Breast epithelium (tissue), 4 donors: ENCODE measurements around the gene NCKAP1. TPM values are rescaled to one million over a fixed set of nuclear protein-coding genes. Genes with fewer than 3 reads are reported as not detected.

Experiments
- DNase-seq, 2 donors: peaks; one replicate each; pipeline ENCODE4 v3.0.0-alpha.2; 2019; ENCODE audit warnings: low spot score in 2 of 2
- H3K27ac ChIP-seq, 2 donors: fragments of 200-600 bp; sonication (generic) in 1 of 2; one replicate each; pipeline ENCODE4 v1.5.1; 2016 to 2019; ENCODE audit warnings: mild to moderate bottlenecking in 1 of 2
- H3K27me3 ChIP-seq, 2 donors: fragments of 200-600 bp; sonication (generic) in 1 of 2; one replicate each; pipeline versions ENCODE4 v1.5.1 to v1.6.0; 2017 to 2019; ENCODE audit warnings: control low read depth in 1 of 2, mild to moderate bottlenecking in 1 of 2
- H3K36me3 ChIP-seq: fragments of 200-600 bp; one replicate; pipeline ENCODE4 v1.5.1; 2019
- H3K4me1 ChIP-seq, 2 donors: fragments of 200-600 bp; sonication (generic); one replicate each; pipeline ENCODE4 v1.5.1; 2016 to 2019; ENCODE audit warnings: control low read depth in 1 of 2
- H3K4me3 ChIP-seq, 3 donors: fragments of 200-600 bp; sonication (generic); 1 replicate in 2 of 3; 2 replicates in 1 of 3; pipeline ENCODE4 v1.5.1; 2016 to 2019; ENCODE audit warnings: mild to moderate bottlenecking in 3 of 3, moderate library complexity in 2 of 3
- H3K9me3 ChIP-seq, 2 donors: fragments of 200-600 bp; sonication (generic) in 1 of 2; one replicate each; pipeline ENCODE4 v1.5.1; 2016 to 2019; ENCODE audit warnings: control low read depth in 1 of 2
- CTCF ChIP-seq, 3 donors: fragments of 450-650 bp; IDR thresholded peaks; one replicate each; pipeline ENCODE4 v1.5.1; 2016 to 2017; ENCODE audit warnings: antibody characterized with exemption in 3 of 3, mild to moderate bottlenecking in 3 of 3, moderate library complexity in 3 of 3
- POLR2A ChIP-seq: fragments of 450-650 bp; IDR thresholded peaks from one replicate; pipeline ENCODE4 v1.6.1; 2016; ENCODE audit warnings: antibody characterized with exemption, mild to moderate bottlenecking, moderate library complexity
- POLR2AphosphoS5 ChIP-seq, 3 donors: sonication (generic); formaldehyde crosslinking; IDR thresholded peaks; one replicate each; pipeline ENCODE4 v1.6.1; 2017; ENCODE audit warnings: antibody characterized with exemption in 3 of 3
- intact Hi-C: fragments of 100-400 bp; cut with DNase I; formaldehyde crosslinking; loops from one replicate; pipeline ENCODE4 v1.15.1; 2023; ENCODE audit warnings: low total_unique reads
- total RNA-seq, 3 donors: library from RNA; depleted of rRNA; stranded (reverse); fragments of >200 nt; gene quantifications; one replicate each; pipeline ENCODE4 v1.1.0, GENCODE V29; 2016

The NCKAP1 gene
- total RNA-seq, 3 donors from 2014 or later: 122 to 270 (median 186) TPM

- Histone ChIP-seq H3K27me3 (no peaks in the 10 kb centered on the region), H3K9me3 (no peaks in the 10 kb centered on the region), H3K36me3 (no peaks in the 10 kb centered on the region), H3K4me3 (no peak overlapping the region), H3K27ac (no peak overlapping the region), H3K4me1 (no peaks in the 10 kb centered on the region)
- TF ChIP-seq CTCF (IDR thresholded peaks at IDR 0.05): no peak
- no peak for TF ChIP-seq POLR2A
- TF ChIP-seq POLR2AphosphoS5 (IDR thresholded peaks at IDR 0.05): no peak
- intact Hi-C loops: no loop called here
- DNase-seq: no peak
Observed at GRCh38 chr2:182915369-182916326, 122.6 kb downstream of the NCKAP1 start.

GRCh38 chr2:182914852-182915251 lies 123.4 kb downstream of the NCKAP1 start:
- Histone ChIP-seq H3K27me3 (no peaks in the 10 kb centered on the region), H3K36me3 (no peaks in the 10 kb centered on the region), H3K27ac (no peak overlapping the region), H3K9me3 (no peaks in the 10 kb centered on the region), H3K4me1 (no peaks in the 10 kb centered on the region), H3K4me3 (no peak overlapping the region)
- intact Hi-C loops: no loop called here
- no peak for DNase-seq
- no peak for TF ChIP-seq CTCF (IDR thresholded peaks at IDR 0.05)

GRCh38 chr2:182913064-182913463 lies 125.2 kb downstream of the NCKAP1 start:
- TF ChIP-seq POLR2AphosphoS5 (IDR thresholded peaks at IDR 0.05) (no peak), POLR2A (no peak), CTCF (IDR thresholded peaks at IDR 0.05) (no peak)
- Histone ChIP-seq H3K27ac (no peak overlapping the region), H3K9me3 (no peaks in the 10 kb centered on the region), H3K36me3 (no peaks in the 10 kb centered on the region), H3K4me3 (no peak overlapping the region), H3K4me1 (no peaks in the 10 kb centered on the region), H3K27me3 (no peaks in the 10 kb centered on the region)
- DNase-seq: no peak
- intact Hi-C loops: no loop called here

- Histone ChIP-seq H3K9me3 (no peaks in the 10 kb centered on the region), H3K4me3 (no peak overlapping the region), H3K27me3 (no peaks in the 10 kb centered on the region), H3K36me3 (no peaks in the 10 kb centered on the region), H3K4me1 (no peaks in the 10 kb centered on the region), H3K27ac (no peak overlapping the region)
- intact Hi-C loops: no loop called here
- no peak for DNase-seq
- no peak for TF ChIP-seq POLR2A
- no peak for TF ChIP-seq POLR2AphosphoS5 (IDR thresholded peaks at IDR 0.05)
- no peak for TF ChIP-seq CTCF (IDR thresholded peaks at IDR 0.05)
Observed at GRCh38 chr2:182912518-182912915, 125.7 kb downstream of the NCKAP1 start.

- intact Hi-C loops: no loop called here
- no peak for TF ChIP-seq POLR2A
- TF ChIP-seq CTCF (IDR thresholded peaks at IDR 0.05): no peak
- no peak for TF ChIP-seq POLR2AphosphoS5 (IDR thresholded peaks at IDR 0.05)
- H3K36me3 ChIP-seq: no peaks in the 10 kb centered on the region
- no peak overlapping the region for H3K4me3 ChIP-seq
- no peaks in the 10 kb centered on the region for H3K9me3 ChIP-seq
- no peak for DNase-seq
- H3K4me1 ChIP-seq: no peaks in the 10 kb centered on the region
- H3K27ac ChIP-seq: no peak overlapping the region
- H3K27me3 ChIP-seq: no peaks in the 10 kb centered on the region
Observed at GRCh38 chr2:182911813-182912517, 126.3 kb downstream of the NCKAP1 start.
